ENCODE measurements around the gene SEZ6.

DNA sequence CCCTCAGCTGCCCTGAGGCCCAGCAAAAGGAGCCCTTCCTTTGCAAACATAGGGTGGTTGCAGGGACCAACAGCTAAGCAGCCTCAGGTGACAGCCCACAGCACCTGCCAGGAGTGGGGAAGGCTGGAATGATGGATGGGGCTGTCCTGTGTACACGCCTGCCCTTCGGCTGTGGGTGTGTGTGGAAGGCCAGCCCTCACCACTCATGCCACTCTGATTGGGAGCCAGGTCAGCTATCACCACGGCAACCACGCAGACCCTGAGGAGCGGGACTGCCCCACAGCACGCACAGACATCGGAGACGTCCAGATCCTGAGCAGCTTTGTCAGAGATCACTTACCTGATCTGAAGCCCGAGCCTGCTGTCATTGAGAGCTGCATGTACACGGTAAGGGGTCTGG, 49.0 kb upstream of the SEZ6 start:
- TF ChIP-seq, protein P1, sequence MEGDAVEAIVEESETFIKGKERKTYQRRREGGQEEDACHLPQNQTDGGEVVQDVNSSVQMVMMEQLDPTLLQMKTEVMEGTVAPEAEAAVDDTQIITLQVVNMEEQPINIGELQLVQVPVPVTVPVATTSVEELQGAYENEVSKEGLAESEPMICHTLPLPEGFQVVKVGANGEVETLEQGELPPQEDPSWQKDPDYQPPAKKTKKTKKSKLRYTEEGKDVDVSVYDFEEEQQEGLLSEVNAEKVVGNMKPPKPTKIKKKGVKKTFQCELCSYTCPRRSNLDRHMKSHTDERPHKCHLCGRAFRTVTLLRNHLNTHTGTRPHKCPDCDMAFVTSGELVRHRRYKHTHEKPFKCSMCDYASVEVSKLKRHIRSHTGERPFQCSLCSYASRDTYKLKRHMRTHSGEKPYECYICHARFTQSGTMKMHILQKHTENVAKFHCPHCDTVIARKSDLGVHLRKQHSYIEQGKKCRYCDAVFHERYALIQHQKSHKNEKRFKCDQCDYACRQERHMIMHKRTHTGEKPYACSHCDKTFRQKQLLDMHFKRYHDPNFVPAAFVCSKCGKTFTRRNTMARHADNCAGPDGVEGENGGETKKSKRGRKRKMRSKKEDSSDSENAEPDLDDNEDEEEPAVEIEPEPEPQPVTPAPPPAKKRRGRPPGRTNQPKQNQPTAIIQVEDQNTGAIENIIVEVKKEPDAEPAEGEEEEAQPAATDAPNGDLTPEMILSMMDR (IDR thresholded peaks at IDR 0.05): no peak
- TF ChIP-seq EP300 (IDR thresholded peaks at IDR 0.05): no peak

Data from esophagus muscularis mucosa (tissue), 3 donors.